Measurements from ENCODE around the gene ATP13A1. TPM values are rescaled to one million over a fixed set of nuclear protein-coding genes. Genes with fewer than 3 reads are reported as not detected.

The ATP13A1 gene
- total and polyA plus RNA-seq, 4 donors: 13.9 to 105 (median 47.7) TPM

GRCh38 chr19:19637523-19638251 lies 25.8 kb downstream of the ATP13A1 start:
- WGBS, 2 donors: 75 to 79% methylated on average over 52 to 53 of the region's 53 CpGs
- no peak overlapping the region for H3K4me3 ChIP-seq (ENCODE audit: low read length in 2 of 2)
- H3K4me1 ChIP-seq (ENCODE audit: control insufficient read depth in 1 of 2, insufficient read depth in 2 of 2, low read length in 2 of 2): no peaks in the 10 kb centered on the region
- no peak for DNase-seq
- ATAC-seq (ENCODE audit: low FRiP score): no peak
- H3K27ac ChIP-seq (ENCODE audit: low read depth in 1 of 2, low read length in 2 of 2): no peak overlapping the region
- H3K9me3 ChIP-seq (ENCODE audit: control insufficient read depth, low read length): no peaks in the 10 kb centered on the region
- intact Hi-C loops (cut with DNase I): no loop called here
- H3K27me3 ChIP-seq (ENCODE audit: control insufficient read depth in 1 of 2, insufficient read depth in 2 of 2, low read length in 1 of 2): no peaks in the 10 kb centered on the region
- no peaks in the 10 kb centered on the region for H3K36me3 ChIP-seq (ENCODE audit: control insufficient read depth in 1 of 2, insufficient read depth in 2 of 2, low read length in 1 of 2)

DNA sequence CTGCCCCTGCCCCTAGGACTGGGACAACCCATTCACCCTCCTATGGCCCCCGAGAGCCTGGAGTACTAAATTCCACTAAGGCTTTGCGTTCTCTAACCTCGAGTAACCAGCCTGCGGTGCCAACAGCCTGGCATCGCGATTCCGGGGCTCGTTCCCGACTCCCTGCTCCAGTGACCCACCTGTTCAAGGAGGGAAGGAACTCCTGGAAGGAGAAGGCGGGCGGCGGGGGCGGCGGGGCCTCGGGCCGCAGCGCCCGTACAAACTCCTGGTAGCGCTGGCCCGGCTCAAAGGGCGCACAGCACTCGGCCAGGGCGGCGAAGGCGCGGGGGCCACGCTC lies 26.3 kb downstream of the ATP13A1 start:
- Histone ChIP-seq H3K9me3 (ENCODE audit: control insufficient read depth, low read length) (no peaks in the 10 kb centered on the region), H3K4me1 (ENCODE audit: control insufficient read depth in 1 of 2, insufficient read depth in 2 of 2, low read length in 2 of 2) (no peaks in the 10 kb centered on the region), H3K27me3 (ENCODE audit: control insufficient read depth in 1 of 2, insufficient read depth in 2 of 2, low read length in 1 of 2) (no peaks in the 10 kb centered on the region), H3K4me3 (ENCODE audit: low read length in 2 of 2) (no peak overlapping the region), H3K36me3 (ENCODE audit: control insufficient read depth in 1 of 2, insufficient read depth in 2 of 2, low read length in 1 of 2) (no peaks in the 10 kb centered on the region), H3K27ac (ENCODE audit: low read depth in 1 of 2, low read length in 2 of 2) (no peak overlapping the region)
- ATAC-seq (ENCODE audit: low FRiP score) (no peak), DNase-seq (no peak)
- intact Hi-C loops (cut with DNase I): no loop called here
- 85% methylated on average over 26 to 27 of the region's 27 CpGs for WGBS, 2 donors

GRCh38 chr19:19636573-19637185 lies 26.8 kb downstream of the ATP13A1 start:
- no peak overlapping the region for H3K27ac ChIP-seq (ENCODE audit: low read depth in 1 of 2, low read length in 2 of 2)
- DNase-seq (no peak), ATAC-seq (ENCODE audit: low FRiP score) (no peak)
- WGBS, 2 donors: 94 to 96% methylated on average over 9 of the region's 9 CpGs
- H3K4me1 ChIP-seq (ENCODE audit: control insufficient read depth in 1 of 2, insufficient read depth in 2 of 2, low read length in 2 of 2): no peaks in the 10 kb centered on the region
- H3K9me3 ChIP-seq (ENCODE audit: control insufficient read depth, low read length): no peaks in the 10 kb centered on the region
- intact Hi-C loops (cut with DNase I): no loop called here
- no peaks in the 10 kb centered on the region for H3K27me3 ChIP-seq (ENCODE audit: control insufficient read depth in 1 of 2, insufficient read depth in 2 of 2, low read length in 1 of 2)
- no peak overlapping the region for H3K4me3 ChIP-seq (ENCODE audit: low read length in 2 of 2)
- no peaks in the 10 kb centered on the region for H3K36me3 ChIP-seq (ENCODE audit: control insufficient read depth in 1 of 2, insufficient read depth in 2 of 2, low read length in 1 of 2)

DNA sequence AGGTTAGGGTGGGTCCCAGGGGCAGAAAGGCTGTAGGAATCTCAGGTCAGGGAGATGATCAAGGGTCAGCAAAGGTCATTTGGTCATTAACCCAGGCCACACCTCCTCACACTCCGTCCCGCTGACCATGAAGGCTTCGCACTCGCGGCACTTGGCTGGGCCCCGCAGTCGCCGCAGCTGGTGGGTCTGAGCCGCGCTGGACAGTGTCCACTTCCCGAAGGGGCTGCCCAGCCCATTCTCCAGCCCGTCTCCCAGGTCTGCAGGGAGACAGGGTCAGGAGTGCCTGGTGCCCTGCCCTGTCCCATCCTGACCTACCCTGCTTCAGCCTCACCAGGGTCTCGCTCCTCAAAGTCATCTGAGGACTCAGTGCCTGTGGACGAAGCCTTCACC lies 28.2 kb downstream of the ATP13A1 start:
- DNase-seq: no peak
- no peaks in the 10 kb centered on the region for H3K9me3 ChIP-seq (ENCODE audit: control insufficient read depth, low read length)
- H3K4me3 ChIP-seq (ENCODE audit: low read length in 2 of 2): no peak overlapping the region
- intact Hi-C loops (cut with DNase I): no loop called here
- ATAC-seq (ENCODE audit: low FRiP score): no peak
- H3K27ac ChIP-seq (ENCODE audit: low read depth in 1 of 2, low read length in 2 of 2): no peak overlapping the region
- no peaks in the 10 kb centered on the region for H3K27me3 ChIP-seq (ENCODE audit: control insufficient read depth in 1 of 2, insufficient read depth in 2 of 2, low read length in 1 of 2)
- H3K4me1 ChIP-seq (ENCODE audit: control insufficient read depth in 1 of 2, insufficient read depth in 2 of 2, low read length in 2 of 2): no peaks in the 10 kb centered on the region
- no peaks in the 10 kb centered on the region for H3K36me3 ChIP-seq (ENCODE audit: control insufficient read depth in 1 of 2, insufficient read depth in 2 of 2, low read length in 1 of 2)
- whole genome bisulfite sequencing, 2 donors: 98% methylated on average over 14 of the region's 14 CpGs

GRCh38 chr19:19634516-19635312 lies 28.8 kb downstream of the ATP13A1 start:
- Histone ChIP-seq H3K9me3 (ENCODE audit: control insufficient read depth, low read length) (no peaks in the 10 kb centered on the region), H3K4me1 (ENCODE audit: control insufficient read depth in 1 of 2, insufficient read depth in 2 of 2, low read length in 2 of 2) (no peaks in the 10 kb centered on the region), H3K27me3 (ENCODE audit: control insufficient read depth in 1 of 2, insufficient read depth in 2 of 2, low read length in 1 of 2) (no peaks in the 10 kb centered on the region), H3K36me3 (ENCODE audit: control insufficient read depth in 1 of 2, insufficient read depth in 2 of 2, low read length in 1 of 2) (no peaks in the 10 kb centered on the region), H3K4me3 (ENCODE audit: low read length in 2 of 2) (no peak overlapping the region), H3K27ac (ENCODE audit: low read depth in 1 of 2, low read length in 2 of 2) (no peak overlapping the region)
- ATAC-seq (ENCODE audit: low FRiP score) (no peak), DNase-seq (no peak)
- intact Hi-C loops (cut with DNase I): no loop called here
- WGBS, 2 donors: 96% methylated on average over 36 of the region's 36 CpGs

- H3K9me3 ChIP-seq (ENCODE audit: control insufficient read depth, low read length): no peaks in the 10 kb centered on the region
- H3K27me3 ChIP-seq (ENCODE audit: control insufficient read depth in 1 of 2, insufficient read depth in 2 of 2, low read length in 1 of 2): no peaks in the 10 kb centered on the region
- H3K36me3 ChIP-seq (ENCODE audit: control insufficient read depth in 1 of 2, insufficient read depth in 2 of 2, low read length in 1 of 2): no peaks in the 10 kb centered on the region
- DNase-seq: no peak
- no peak overlapping the region for H3K4me3 ChIP-seq (ENCODE audit: low read length in 2 of 2)
- intact Hi-C loops (cut with DNase I): no loop called here
- no peak overlapping the region for H3K27ac ChIP-seq (ENCODE audit: low read depth in 1 of 2, low read length in 2 of 2)
- no peaks in the 10 kb centered on the region for H3K4me1 ChIP-seq (ENCODE audit: control insufficient read depth in 1 of 2, insufficient read depth in 2 of 2, low read length in 2 of 2)
- 93 to 94% methylated on average over 21 to 22 of the region's 22 CpGs for whole genome bisulfite sequencing, 2 donors
- ATAC-seq (ENCODE audit: low FRiP score): no peak
Observed at GRCh38 chr19:19633711-19634515, 29.6 kb downstream of the ATP13A1 start.

DNA sequence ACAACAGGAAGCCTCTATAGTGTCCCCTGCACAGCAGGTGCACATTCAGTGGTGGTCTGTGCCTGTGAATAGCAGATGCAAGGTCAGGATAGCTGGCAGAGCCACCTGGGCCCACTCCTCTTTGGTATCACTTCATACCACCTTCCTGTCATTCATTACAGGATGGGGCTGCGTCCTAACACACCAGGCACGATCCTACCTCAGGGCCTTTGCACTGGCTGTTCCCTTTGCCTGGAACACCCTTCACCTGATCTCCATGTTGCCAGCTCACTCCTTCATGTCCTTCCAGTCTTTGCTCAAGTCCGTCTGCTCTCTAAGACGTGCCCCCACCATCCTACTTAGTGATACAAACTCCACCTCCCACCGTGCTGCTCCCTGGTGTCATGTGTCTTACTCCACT lies 30.8 kb downstream of the ATP13A1 start:
- Histone ChIP-seq H3K4me3 (ENCODE audit: low read length in 2 of 2) (no peak overlapping the region), H3K36me3 (ENCODE audit: control insufficient read depth in 1 of 2, insufficient read depth in 2 of 2, low read length in 1 of 2) (no peaks in the 10 kb centered on the region), H3K27ac (ENCODE audit: low read depth in 1 of 2, low read length in 2 of 2) (no peak overlapping the region), H3K9me3 (ENCODE audit: control insufficient read depth, low read length) (no peaks in the 10 kb centered on the region), H3K4me1 (ENCODE audit: control insufficient read depth in 1 of 2, insufficient read depth in 2 of 2, low read length in 2 of 2) (no peaks in the 10 kb centered on the region), H3K27me3 (ENCODE audit: control insufficient read depth in 1 of 2, insufficient read depth in 2 of 2, low read length in 1 of 2) (no peaks in the 10 kb centered on the region)
- intact Hi-C loops (cut with DNase I): no loop called here
- WGBS, 2 donors: 87 to 94% methylated on average over 5 of the region's 5 CpGs
- DNase-seq (no peak), ATAC-seq (ENCODE audit: low FRiP score) (no peak)

DNA sequence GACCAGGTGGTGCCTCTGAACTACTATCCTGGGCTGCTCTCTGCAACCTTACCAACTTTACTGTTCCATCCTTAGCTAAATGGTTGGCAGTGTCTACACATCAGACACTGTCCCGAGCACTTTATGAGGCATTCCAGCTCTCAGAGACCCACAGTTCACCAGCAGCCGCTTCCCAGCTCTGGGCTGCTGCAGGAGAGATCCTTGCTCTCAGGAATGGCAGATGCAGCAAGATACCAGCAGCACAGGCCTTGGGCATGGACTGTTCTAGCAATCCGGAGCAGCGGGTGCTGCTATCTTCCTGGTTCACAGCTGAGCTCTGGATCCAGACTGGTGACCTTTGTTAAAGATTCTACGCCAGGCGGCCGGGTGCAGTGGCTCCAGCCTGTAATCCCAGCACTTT lies 32.1 kb downstream of the ATP13A1 start:
- ATAC-seq (ENCODE audit: low FRiP score) (no peak), DNase-seq (no peak)
- H3K4me3 ChIP-seq (ENCODE audit: low read length in 2 of 2): no peak overlapping the region
- no peak overlapping the region for H3K27ac ChIP-seq (ENCODE audit: low read depth in 1 of 2, low read length in 2 of 2)
- no peaks in the 10 kb centered on the region for H3K27me3 ChIP-seq (ENCODE audit: control insufficient read depth in 1 of 2, insufficient read depth in 2 of 2, low read length in 1 of 2)
- H3K9me3 ChIP-seq (ENCODE audit: control insufficient read depth, low read length): no peaks in the 10 kb centered on the region
- WGBS, 2 donors: 95% methylated on average over 7 of the region's 7 CpGs
- H3K36me3 ChIP-seq (ENCODE audit: control insufficient read depth in 1 of 2, insufficient read depth in 2 of 2, low read length in 1 of 2): no peaks in the 10 kb centered on the region
- H3K4me1 ChIP-seq (ENCODE audit: control insufficient read depth in 1 of 2, insufficient read depth in 2 of 2, low read length in 2 of 2): no peaks in the 10 kb centered on the region
- intact Hi-C loops (cut with DNase I): no loop called here
